ENCODE measurements around the gene KIF21A.

DNA sequence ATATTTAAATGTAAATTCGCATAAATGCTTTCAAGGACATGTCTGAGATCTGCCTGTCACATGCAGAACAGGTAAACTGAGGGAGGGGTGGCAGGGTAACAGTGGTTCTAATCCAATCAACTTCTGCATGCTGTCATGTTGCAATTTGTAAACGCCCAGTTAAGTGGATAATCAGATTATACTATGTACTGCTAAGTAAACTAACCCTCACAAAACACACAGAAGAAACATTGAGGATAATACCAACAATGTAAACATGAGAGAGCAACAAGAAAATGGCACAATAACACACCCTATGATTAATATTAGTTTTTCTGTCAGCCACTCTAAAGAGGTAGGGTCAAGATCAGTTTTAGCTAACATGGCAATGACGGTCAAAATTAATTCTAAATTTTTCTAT lies 123.7 kb downstream of the KIF21A start:
- TF ChIP-seq, protein P1, sequence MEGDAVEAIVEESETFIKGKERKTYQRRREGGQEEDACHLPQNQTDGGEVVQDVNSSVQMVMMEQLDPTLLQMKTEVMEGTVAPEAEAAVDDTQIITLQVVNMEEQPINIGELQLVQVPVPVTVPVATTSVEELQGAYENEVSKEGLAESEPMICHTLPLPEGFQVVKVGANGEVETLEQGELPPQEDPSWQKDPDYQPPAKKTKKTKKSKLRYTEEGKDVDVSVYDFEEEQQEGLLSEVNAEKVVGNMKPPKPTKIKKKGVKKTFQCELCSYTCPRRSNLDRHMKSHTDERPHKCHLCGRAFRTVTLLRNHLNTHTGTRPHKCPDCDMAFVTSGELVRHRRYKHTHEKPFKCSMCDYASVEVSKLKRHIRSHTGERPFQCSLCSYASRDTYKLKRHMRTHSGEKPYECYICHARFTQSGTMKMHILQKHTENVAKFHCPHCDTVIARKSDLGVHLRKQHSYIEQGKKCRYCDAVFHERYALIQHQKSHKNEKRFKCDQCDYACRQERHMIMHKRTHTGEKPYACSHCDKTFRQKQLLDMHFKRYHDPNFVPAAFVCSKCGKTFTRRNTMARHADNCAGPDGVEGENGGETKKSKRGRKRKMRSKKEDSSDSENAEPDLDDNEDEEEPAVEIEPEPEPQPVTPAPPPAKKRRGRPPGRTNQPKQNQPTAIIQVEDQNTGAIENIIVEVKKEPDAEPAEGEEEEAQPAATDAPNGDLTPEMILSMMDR (IDR thresholded peaks at IDR 0.05) = no peak
- no peak for TF ChIP-seq POLR2A (IDR thresholded peaks at IDR 0.05)

Data from lower leg skin (tissue), 3 donors.